NCI-H345 treated with DMSO at 0.1 percent for 48 hours (cell line): ENCODE results near the gene TEX10.
A peak's percentile ranks its signal among the peaks of the same experiment; 100 is the strongest.
"Not testable (repeated sequence)": the region's sequence is repeated elsewhere in the genome, so short reads cannot be mapped to it uniquely, and the experiment has no call there.

Experiments
- DNase-seq: peaks from one replicate; lab custom pipeline; 2025; ENCODE audit not compliant: unreplicated experiment; lab: John Stamatoyannopoulos, UW

The TEX10 gene

DNA sequence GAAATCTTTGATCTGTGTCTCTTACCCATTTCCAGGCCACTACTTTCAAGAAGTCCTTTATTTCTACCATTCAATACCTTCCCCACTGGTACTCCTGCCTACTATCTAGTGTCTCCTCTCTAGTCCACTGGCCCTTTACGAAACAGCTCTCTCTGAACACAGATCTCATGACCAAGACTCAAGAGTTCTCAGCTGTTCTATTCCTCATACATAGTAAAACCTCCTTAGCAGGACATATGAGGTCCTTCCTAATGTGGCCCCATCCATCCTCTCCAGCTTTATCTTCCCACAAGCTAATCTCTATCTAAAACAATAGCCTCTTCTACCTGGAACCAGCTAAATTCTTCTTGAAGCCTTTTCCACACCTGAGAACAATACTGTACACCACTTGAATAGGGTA lies 2.6 kb downstream of the TEX10 start:
- no peak for DNase-seq

DNA sequence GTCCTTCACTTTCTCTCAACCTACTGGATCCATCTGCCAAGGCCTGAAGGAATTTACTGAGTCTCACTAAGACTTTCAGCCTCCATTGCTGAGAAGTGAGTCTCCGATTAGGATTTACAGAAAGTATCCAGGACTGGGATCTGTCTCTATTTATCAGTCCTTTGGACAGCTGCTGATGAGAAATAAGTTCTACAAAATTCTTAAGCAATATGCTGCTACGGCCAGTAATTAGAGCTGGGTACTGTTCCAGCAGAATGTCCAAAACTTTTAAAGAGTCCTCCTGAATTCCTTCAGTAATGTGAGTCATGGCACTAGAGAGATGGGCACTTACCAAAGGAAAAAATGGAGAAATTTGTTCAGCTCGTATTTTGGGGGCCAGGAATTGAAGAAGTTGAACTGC lies 5.9 kb downstream of the TEX10 start:
- no peak for DNase-seq

GRCh38 chr9:100341889-100342288 lies 10.9 kb downstream of the TEX10 start:
- no peak for DNase-seq

GRCh38 chr9:100340224-100340623 lies 12.5 kb downstream of the TEX10 start:
- DNase-seq, result no peak

DNA sequence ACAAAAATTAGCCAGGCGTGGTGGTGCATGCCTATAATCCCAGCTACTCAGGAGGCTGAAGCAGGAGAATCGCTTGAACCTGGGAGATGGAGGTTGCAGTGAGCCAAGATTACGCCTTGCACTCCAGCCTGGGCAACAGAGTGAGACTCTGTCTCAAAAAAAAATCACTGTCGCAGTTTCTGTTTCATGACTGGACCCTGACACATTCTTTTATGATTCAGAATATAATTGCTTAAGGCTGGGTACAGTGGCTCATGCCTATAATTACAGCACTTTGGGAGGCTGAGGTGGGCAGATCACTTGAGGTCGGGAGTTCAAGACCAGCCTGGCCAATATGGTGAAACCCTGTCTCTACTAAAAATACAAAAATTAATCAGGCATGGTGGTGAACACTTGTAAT lies 14.0 kb downstream of the TEX10 start:
- DNase-seq, result not testable (repeated sequence)

DNA sequence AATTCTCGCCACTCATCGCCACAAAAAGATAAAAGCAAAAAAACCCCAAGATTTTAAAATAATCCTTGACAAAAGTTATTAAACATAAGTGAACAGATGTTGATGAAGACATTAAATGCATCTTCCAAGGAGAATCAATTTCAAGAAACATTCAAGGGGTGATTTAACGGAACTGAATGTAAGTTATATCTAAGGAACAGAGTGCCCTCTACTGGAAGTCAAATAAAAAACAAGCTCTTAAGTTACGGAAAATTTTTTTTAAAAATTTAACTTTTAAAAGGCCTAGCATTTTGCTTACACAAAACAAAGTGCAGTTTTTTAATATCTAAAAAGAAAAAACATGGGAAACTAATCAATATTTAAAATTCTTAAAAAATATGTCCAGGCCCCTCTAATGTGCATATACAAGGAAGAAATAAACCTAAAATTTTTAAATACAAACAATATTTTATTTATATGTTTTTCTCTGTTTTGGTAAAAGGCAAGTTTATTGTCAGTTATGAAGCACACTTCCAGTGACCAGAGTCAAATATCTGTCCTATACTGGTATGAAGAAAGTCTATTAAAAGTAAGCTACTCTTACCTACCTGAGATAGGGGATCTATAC lies 28.0 kb downstream of the TEX10 start:
- DNase-seq, result peak; percentile 1

DNA sequence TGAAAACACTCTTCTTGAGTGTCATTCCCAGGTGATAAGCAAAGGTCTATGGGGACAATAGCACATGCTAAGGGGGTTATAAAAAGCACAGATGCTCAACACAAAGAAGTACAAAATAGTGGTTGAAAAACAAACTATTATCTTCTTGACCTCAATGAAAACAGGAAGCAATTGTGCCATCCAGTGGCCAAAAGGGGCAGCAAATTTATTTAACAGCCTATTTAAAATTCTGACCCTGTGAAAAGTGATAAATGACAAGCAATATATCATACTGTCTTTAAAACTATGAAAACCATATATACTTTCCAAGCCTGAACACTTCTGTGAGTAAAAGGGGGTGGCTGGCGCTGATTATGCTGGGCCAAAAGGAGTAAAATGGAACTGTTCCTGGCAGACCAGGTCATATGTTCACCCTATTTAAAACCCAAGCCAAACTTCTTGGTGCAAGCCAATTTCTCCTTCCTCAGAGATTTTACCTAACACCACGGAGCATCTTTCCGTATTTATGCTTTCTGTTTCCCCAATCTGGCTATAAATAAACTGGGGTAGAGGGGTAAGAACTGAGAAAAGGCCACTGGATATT lies 29.7 kb downstream of the TEX10 start:
- DNase-seq, result peak; percentile 4

GRCh38 chr9:100317706-100318105 lies 35.0 kb downstream of the TEX10 start:
- DNase-seq, result no peak

- DNase-seq, result no peak
Observed at GRCh38 chr9:100315561-100315960, 37.2 kb downstream of the TEX10 start.

- DNase-seq, result no peak
Observed at GRCh38 chr9:100309992-100310391, 42.8 kb downstream of the TEX10 start.

DNA sequence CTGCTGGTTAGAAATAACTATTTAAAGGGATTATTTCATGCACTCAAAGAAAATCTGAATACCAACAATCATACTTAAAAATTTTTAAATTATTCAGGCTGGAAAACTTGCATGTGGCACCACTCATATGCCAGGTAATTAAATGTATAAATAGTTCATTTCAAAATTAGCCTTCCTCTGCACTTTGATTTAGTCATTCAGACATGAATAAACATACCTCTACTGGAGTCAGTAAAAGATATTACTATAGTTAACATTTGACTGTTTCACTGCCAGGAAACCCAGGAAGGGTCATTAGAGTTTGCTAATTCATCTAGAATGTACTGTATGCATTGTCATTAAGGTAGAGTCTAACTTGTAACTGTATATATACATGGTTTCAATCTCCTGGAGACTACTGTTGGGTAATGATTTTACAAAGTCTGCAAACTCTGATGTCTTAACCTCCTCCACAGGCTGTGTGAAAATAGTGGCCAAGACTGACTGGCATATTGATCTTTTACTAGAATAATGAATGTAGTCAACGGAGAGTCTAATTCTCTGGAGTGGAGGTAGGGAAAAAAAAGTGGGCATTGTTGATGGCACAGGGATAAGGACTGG lies 43.7 kb downstream of the TEX10 start:
- DNase-seq, result no peak

DNA sequence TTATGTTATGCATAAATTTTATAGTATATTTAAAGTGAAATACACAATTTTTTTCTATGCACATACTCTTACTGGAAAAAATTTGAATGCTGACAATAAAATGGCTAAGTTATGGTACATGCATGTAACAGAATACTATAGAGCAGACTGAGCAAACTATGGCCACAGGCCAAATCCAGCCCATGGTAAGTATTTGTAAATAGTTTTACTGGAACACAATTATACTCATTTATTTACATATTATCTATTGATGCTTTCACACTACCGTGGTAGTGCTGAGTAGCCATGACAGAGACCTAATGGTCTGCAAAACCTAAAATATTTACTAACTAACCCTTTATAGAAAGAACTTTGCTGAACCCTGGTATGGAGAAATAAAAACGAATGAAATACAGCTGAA lies 45.7 kb downstream of the TEX10 start:
- no peak for DNase-seq

- DNase-seq, result no peak
Observed at GRCh38 chr9:100306283-100306682, 46.5 kb downstream of the TEX10 start.

DNA sequence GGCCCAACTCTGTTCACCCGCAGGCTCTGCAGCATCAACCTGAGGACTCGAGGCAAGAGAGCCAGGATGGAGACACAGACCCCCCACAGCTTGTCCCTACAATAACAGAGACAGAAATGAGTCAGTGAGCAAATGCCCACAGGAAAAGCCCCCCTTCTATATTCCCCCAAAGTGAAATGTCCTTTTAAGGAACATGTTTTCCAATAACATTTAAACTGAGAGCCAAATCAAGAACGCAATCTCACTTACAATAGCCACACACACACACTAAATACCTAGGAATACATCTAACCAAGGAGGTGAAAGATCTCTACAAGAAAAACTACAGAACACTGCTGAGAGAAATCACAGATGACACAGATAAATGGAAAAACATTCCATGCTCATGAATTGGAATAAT lies 49.0 kb downstream of the TEX10 start:
- DNase-seq, result no peak

DNA sequence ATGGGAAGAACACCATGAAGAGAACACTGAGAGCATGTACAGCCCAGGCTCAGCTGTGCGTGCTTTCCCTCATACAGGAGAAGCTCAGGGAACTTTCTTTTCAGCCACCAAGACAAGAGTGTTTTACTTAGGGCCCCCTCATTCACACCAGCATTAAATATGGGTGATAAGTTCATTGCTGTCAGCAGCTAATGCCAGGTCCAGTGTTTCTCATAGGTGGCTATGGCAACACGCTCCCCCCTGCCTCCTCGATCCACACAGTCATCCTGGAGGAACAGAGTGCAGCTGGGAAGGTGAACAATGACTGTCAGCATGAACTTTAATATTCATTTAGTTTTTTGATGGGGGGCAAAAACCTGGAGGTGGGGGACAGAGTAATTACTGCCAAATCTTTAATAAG lies 54.4 kb downstream of the TEX10 start:
- no peak for DNase-seq

- DNase-seq, result no peak
Observed at GRCh38 chr9:100296407-100296806, 56.3 kb downstream of the TEX10 start.

GRCh38 chr9:100295240-100295639 lies 57.5 kb downstream of the TEX10 start:
- DNase-seq, result no peak

DNA sequence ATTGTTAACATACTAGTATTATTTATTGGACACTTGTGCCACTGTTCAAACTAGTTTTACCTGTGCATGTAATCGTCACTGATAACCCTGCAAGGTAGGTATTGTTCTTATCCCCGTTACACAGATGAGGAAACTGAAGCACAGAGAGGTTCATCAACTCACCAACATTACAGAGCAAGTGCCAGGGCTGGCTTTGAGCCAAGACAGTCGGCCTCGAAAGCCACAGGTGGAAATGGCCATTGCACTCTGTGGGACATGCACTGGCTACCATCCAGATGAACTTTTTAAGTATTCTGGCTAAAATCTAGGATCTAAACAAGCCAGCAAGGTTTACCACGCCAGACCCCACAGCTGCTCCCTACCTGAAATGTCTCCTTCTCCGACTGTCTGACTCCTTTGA lies 57.9 kb downstream of the TEX10 start:
- no peak for DNase-seq

GRCh38 chr9:100294341-100294740 lies 58.4 kb downstream of the TEX10 start:
- no peak for DNase-seq

GRCh38 chr9:100292414-100292813 lies 60.3 kb downstream of the TEX10 start:
- DNase-seq, result no peak

- DNase-seq, result no peak
Observed at GRCh38 chr9:100290714-100291113, 62.0 kb downstream of the TEX10 start.

GRCh38 chr9:100287186-100287585 lies 65.6 kb downstream of the TEX10 start:
- DNase-seq, result no peak

- DNase-seq, result no peak
Observed at GRCh38 chr9:100286257-100286656, 66.5 kb downstream of the TEX10 start.
